ENCODE data around the gene C1orf226. TPM values are rescaled to one million over a fixed set of nuclear protein-coding genes. Genes with fewer than 3 reads are reported as not detected.

C1orf226 gene
- total and polyA plus RNA-seq, 9 of the 15 experiments (the other 6 are each of a cell fraction or from before 2014, with no cell fraction given) = 0.10 to 1.4 (median 0.47) TPM

- no peak for TF ChIP-seq FOXK1 (CRISPR knock-in tag; IDR thresholded peaks at IDR 0.05; ENCODE audit: borderline replicate concordance)
- TF ChIP-seq, protein P1, sequence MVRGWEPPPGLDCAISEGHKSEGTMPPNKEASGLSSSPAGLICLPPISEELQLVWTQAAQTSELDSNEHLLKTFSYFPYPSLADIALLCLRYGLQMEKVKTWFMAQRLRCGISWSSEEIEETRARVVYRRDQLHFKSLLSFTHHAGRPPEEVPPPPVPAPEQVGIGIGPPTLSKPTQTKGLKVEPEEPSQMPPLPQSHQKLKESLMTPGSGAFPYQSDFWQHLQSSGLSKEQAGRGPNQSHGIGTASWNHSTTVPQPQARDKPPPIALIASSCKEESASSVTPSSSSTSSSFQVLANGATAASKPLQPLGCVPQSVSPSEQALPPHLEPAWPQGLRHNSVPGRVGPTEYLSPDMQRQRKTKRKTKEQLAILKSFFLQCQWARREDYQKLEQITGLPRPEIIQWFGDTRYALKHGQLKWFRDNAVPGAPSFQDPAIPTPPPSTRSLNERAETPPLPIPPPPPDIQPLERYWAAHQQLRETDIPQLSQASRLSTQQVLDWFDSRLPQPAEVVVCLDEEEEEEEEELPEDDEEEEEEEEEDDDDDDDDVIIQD (CRISPR knock-in tag; IDR thresholded peaks at IDR 0.05) = no peak
- TF ChIP-seq HMG20A (CRISPR knock-in tag; conservative IDR thresholded peaks at IDR 0.05) = no peak
- TF ChIP-seq LEF1 (IDR thresholded peaks at IDR 0.05) = no peak
- TF ChIP-seq HDAC3 (IDR thresholded peaks at IDR 0.05; ENCODE audit: borderline replicate concordance, partially characterized antibody) = no peak
- TF ChIP-seq ZNF263 (CRISPR knock-in tag; IDR thresholded peaks at IDR 0.05; ENCODE audit: borderline replicate concordance) = no peak
- TF ChIP-seq LCOR (CRISPR knock-in tag; IDR thresholded peaks at IDR 0.05) = no peak
- peak in 1 of 2 experiments; percentile 13; a peak in 1 of 4 replicates for TF ChIP-seq RAD21 (CRISPR knock-in tag; conservative IDR thresholded peaks at IDR 0.05 in 1 of 2, IDR thresholded peaks at IDR 0.05 in 1 of 2)
- TF ChIP-seq PCBP2 (IDR thresholded peaks at IDR 0.05; ENCODE audit: low read depth, low read length, poor library complexity, severe bottlenecking) = no peak
- no peak for TF ChIP-seq PTRF (tag; IDR thresholded peaks at IDR 0.05)
- no peak for TF ChIP-seq ZBTB2 (IDR thresholded peaks at IDR 0.05)
- TF ChIP-seq TCF7 (IDR thresholded peaks at IDR 0.05; ENCODE audit: borderline replicate concordance) = no peak
- TF ChIP-seq, protein P2, sequence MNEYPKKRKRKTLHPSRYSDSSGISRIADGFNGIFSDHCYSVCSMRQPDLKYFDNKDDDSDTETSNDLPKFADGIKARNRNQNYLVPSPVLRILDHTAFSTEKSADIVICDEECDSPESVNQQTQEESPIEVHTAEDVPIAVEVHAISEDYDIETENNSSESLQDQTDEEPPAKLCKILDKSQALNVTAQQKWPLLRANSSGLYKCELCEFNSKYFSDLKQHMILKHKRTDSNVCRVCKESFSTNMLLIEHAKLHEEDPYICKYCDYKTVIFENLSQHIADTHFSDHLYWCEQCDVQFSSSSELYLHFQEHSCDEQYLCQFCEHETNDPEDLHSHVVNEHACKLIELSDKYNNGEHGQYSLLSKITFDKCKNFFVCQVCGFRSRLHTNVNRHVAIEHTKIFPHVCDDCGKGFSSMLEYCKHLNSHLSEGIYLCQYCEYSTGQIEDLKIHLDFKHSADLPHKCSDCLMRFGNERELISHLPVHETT (CRISPR knock-in tag; conservative IDR thresholded peaks at IDR 0.05 in 1 of 2, IDR thresholded peaks at IDR 0.05 in 1 of 2) = no peak
- TF ChIP-seq ZNF384 (IDR thresholded peaks at IDR 0.05; ENCODE audit: low read depth, low read length) = no peak
- TF ChIP-seq SMAD3 (CRISPR knock-in tag; conservative IDR thresholded peaks at IDR 0.05) = no peak
- TF ChIP-seq ZBTB26 (CRISPR knock-in tag; IDR thresholded peaks at IDR 0.05) = no peak
- peak; percentile 88 for TF ChIP-seq EGR1 (conservative IDR thresholded peaks at IDR 0.05)
- no peak for TF ChIP-seq MYNN (IDR thresholded peaks at IDR 0.05)
- no peak for TF ChIP-seq MYNN (CRISPR knock-in tag; IDR thresholded peaks at IDR 0.05)
- no peak for TF ChIP-seq SNIP1 (IDR thresholded peaks at IDR 0.05; ENCODE audit: low read depth)
- no peak for TF ChIP-seq HDAC1 (IDR thresholded peaks at IDR 0.05)
- TF ChIP-seq EWSR1 (IDR thresholded peaks at IDR 0.05; ENCODE audit: borderline replicate concordance, low read depth, partially characterized antibody) = no peak
- no peak for TF ChIP-seq PHB (CRISPR knock-in tag; IDR thresholded peaks at IDR 0.05)
- TF ChIP-seq NCOR1 (IDR thresholded peaks at IDR 0.05) = no peak
These were observed 8.4 kb downstream of the C1orf226 start (continued) for GRCh38 chr1:162389971-162390370.
